DMS114 treated with DMSO at 0.1 percent for 48 hours (cell line): ENCODE results near the gene KRCC1.
A peak's percentile ranks its signal among the peaks of the same experiment; 100 is the strongest.

Experiments used
- DNase-seq: peaks from one replicate; lab custom pipeline; 2025; ENCODE audit not compliant: unreplicated experiment; lab: John Stamatoyannopoulos, UW

Gene KRCC1

GRCh38 chr2:88078643-88079172, 23.1 kb upstream of the KRCC1 start:
- DNase-seq: no peak

GRCh38 chr2:88077080-88077479, 21.5 kb upstream of the KRCC1 start:
- no peak for DNase-seq

- DNase-seq: no peak
Measured at GRCh38 chr2:88074854-88075292, 19.3 kb upstream of the KRCC1 start.

GRCh38 chr2:88074150-88074549, 18.6 kb upstream of the KRCC1 start:
- DNase-seq: no peak

GRCh38 chr2:88071365-88071764, 15.8 kb upstream of the KRCC1 start:
- no peak for DNase-seq

GRCh38 chr2:88070055-88070454, 14.5 kb upstream of the KRCC1 start:
- DNase-seq: no peak

GRCh38 chr2:88069117-88069516, 13.5 kb upstream of the KRCC1 start:
- no peak for DNase-seq

GRCh38 chr2:88068044-88068443, 12.5 kb upstream of the KRCC1 start:
- DNase-seq: no peak

- DNase-seq: no peak
Measured at GRCh38 chr2:88067598-88067997, 12.0 kb upstream of the KRCC1 start, which contains the start of gene SMYD1. SMYD1 (plus strand) TSS chr2:88067825; CDS start chr2:88067865, 40 bp downstream.

GRCh38 chr2:88067189-88067588, 11.6 kb upstream of the KRCC1 start:
- DNase-seq: no peak

GRCh38 chr2:88066543-88066942, 11.0 kb upstream of the KRCC1 start:
- no peak for DNase-seq

GRCh38 chr2:88061295-88061694, 5.7 kb upstream of the KRCC1 start:
- no peak for DNase-seq

- DNase-seq: no peak
Measured at GRCh38 chr2:88060907-88061275, 5.3 kb upstream of the KRCC1 start.

- DNase-seq: peak; percentile 54
Measured at GRCh38 chr2:88059979-88060906, 4.7 kb upstream of the KRCC1 start.

- DNase-seq: no peak
Measured at GRCh38 chr2:88058191-88058590, 2.6 kb upstream of the KRCC1 start.

GRCh38 chr2:88057437-88057844, 1.9 kb upstream of the KRCC1 start:
- DNase-seq: no peak

- no peak for DNase-seq
Measured at GRCh38 chr2:88054782-88055370, 707 bp downstream of the KRCC1 start.

- no peak for DNase-seq
Measured at GRCh38 chr2:88053934-88054781, 1.4 kb downstream of the KRCC1 start.

GRCh38 chr2:88053296-88053695, 2.3 kb downstream of the KRCC1 start:
- DNase-seq: no peak

GRCh38 chr2:88051792-88052191, 3.8 kb downstream of the KRCC1 start:
- no peak for DNase-seq

- DNase-seq: no peak
Measured at GRCh38 chr2:88049622-88050021, 6.0 kb downstream of the KRCC1 start.
